Heart right ventricle (tissue), 16 donors: ENCODE data around the gene GSTM3. TPM values are rescaled to one million over a fixed set of nuclear protein-coding genes. Genes with fewer than 3 reads are reported as not detected.
A peak's percentile ranks its signal among the peaks of the same experiment; 100 is the strongest.

ENCODE experiments used
- ATAC-seq, 8 donors: fragments of 200-7000 bp; cut with Tn5 transposase; one replicate each; pipeline ENCODE4 v1.9.1; 2020; ENCODE audit warnings: mild to moderate bottlenecking in 8 of 8, moderate library complexity in 8 of 8, moderate number of reproducible peaks in 1 of 8
- DNase-seq, 2 donors: peaks; one replicate each; pipeline ENCODE4 v3.0.0-alpha.2; 2020
- H3K27ac ChIP-seq, 10 donors: fragments of 200-600 bp; sonication (generic) in 2 of 10; one replicate each; pipeline versions ENCODE4 v1.5.0 to v1.8.0; 2020 to 2022; ENCODE audit warnings: mild to moderate bottlenecking in 3 of 10
- H3K27me3 ChIP-seq, 7 donors: fragments of 200-600 bp; one replicate each; pipeline ENCODE4 v1.8.0; 2021 to 2022; ENCODE audit warnings: mild to moderate bottlenecking in 2 of 7
- H3K36me3 ChIP-seq, 9 donors: fragments of 200-600 bp; sonication (generic) in 1 of 9; one replicate each; pipeline versions ENCODE4 v1.5.0 to v1.8.0; 2020 to 2022; ENCODE audit warnings: mild to moderate bottlenecking in 2 of 9
- H3K4me1 ChIP-seq, 9 donors: fragments of 200-600 bp; sonication (generic) in 1 of 9; one replicate each; pipeline versions ENCODE4 v1.5.0 to v1.8.0; 2020 to 2022; ENCODE audit warnings: mild to moderate bottlenecking in 4 of 9
- H3K4me3 ChIP-seq, 10 donors: fragments of 200-600 bp; sonication (generic) in 2 of 10; one replicate each; pipeline versions ENCODE4 v1.5.0 to v1.8.0; 2020 to 2022; ENCODE audit warnings: mild to moderate bottlenecking in 7 of 10, moderate library complexity in 2 of 10
- H3K9me3 ChIP-seq, 11 donors: fragments of 200-600 bp in 10 of 11; sonication (generic) in 2 of 11; one replicate each; pipeline versions ENCODE4 v1.5.0 to v1.8.0; 2013 to 2022; ENCODE audit warnings: mild to moderate bottlenecking in 2 of 11, control low read depth in 1 of 11, moderate library complexity in 1 of 11
- WGBS, 2 donors: extraction: QIAGEN DNeasy Blood & Tissue Kit; methylation state at CpG; one replicate each; pipeline ENCODE4 v1.1.7; 2013; ENCODE audit warnings: inconsistent platforms in 1 of 2; 5-methylcytosine and 5-hydroxymethylcytosine counted together
- intact Hi-C, 10 donors: fragments of 100-400 bp; cut with DNase I; formaldehyde crosslinking; loops; one replicate each; pipeline versions ENCODE4 v1.11.1 to v1.14.2; 2022
- polyA plus RNA-seq, 2 donors: library from polyadenylated mRNA; stranded (reverse); fragments of 200-250 nt; gene quantifications; one replicate each; pipeline ENCODE4 v1.2.3, GENCODE V29; 2013
- total RNA-seq, 10 donors: library from RNA; stranded (reverse); fragmentation: NEBNext Ultra II Directional in 3 of 10; extraction: Animal tissue kit (Norgen Biotek cat#: 25700) in 3 of 10; gene quantifications; one replicate each; pipeline versions ENCODE4 v1.2.1 to v1.2.4, GENCODE V29; 2021 to 2023
- TF ChIP-seq, protein P1 (sequence below), 9 donors: fragments of 200-600 bp; sonication (generic) in 2 of 9; IDR thresholded peaks; one replicate each; pipeline versions ENCODE4 v1.5.0 to v1.8.0; 2021 to 2022; ENCODE audit warnings: antibody characterized with exemption in 9 of 9, mild to moderate bottlenecking in 5 of 9, moderate library complexity in 1 of 9
- donor health status: Arrhythmogenic right ventricular cardiomyopathy.
- donor health status: ischemic (EF 13 %, LVEDD 7.1; RV severe dilation, severe dysfunction).
- donor health status: healthy with polysubstance abuse.
- donor health status: DM: no; HTN: yes; CAD: no.
- donor health status: DM: no; HTN: no; CAD: no.
- donor health status: ischemic (EF 25% LVEDD 6.9; RV normal size, moderate dysfunction).
- donor health status: ischemic (EF 25% LVEDD 5.7; RV mildly dilated, moderate dysfunction).
- donor health status: healthy.
- donor health status: DM: yes; HTN: yes; CAD: no.
- donor health status: Ischemic cardiomyopathy.
- donor health status: ischemic (EF 35%, LVEDD 5.7; RV mildly dilated, moderate dysfunction).
- donor health status: nonischemic (EF 11% LVEDD 7.7; RV severe dilation, severe dysfunction).
- donor health status: DM: yes; HTN: yes; CAD: no.
- donor health status: PGD.
- donor health status: ischemic (EF 29% LVEDD 5.4; RV normal size, mild dysfunction).
- donor health status: nonischemic (EF 23%, LVEDD 6.1; RV moderate dilation, normal function).

The GSTM3 gene
- total and polyA plus RNA-seq, 12 donors = 49.0 to 289 (median 99.3) TPM

DNA sequence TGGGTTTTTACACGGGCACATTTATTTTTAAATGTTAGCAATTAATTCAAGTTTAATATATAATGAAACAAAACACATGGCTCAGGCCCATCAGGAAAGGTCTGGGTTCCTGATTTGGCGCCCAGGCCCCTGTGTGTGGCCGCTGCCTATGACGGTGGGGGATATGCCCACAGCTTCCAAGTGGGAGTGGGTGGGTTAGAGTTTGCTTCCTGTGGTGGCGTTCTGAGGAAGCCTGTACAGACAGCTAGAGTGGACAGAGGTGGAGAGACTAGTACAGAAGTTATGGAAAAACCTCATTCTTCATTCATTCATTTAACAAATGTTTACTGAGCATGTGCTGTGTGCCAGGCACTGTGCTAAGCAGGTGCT is 45.3 kb upstream of the GSTM3 start:
- DNase-seq (peak in 1 of 2 donors; percentile 1), ATAC-seq (no peak)
- Histone ChIP-seq H3K9me3 (peaks cover 0 to 2% (median 0%) of the 10 kb centered on the region in 11 donors), H3K4me1 (peaks cover 2 to 54% (median 30%) of the 10 kb centered on the region in 9 donors), H3K27me3 (no peaks in the 10 kb centered on the region), H3K36me3 (no peaks in the 10 kb centered on the region), H3K27ac (no peak overlapping the region), H3K4me3 (no peak overlapping the region)
- TF ChIP-seq, protein P1, sequence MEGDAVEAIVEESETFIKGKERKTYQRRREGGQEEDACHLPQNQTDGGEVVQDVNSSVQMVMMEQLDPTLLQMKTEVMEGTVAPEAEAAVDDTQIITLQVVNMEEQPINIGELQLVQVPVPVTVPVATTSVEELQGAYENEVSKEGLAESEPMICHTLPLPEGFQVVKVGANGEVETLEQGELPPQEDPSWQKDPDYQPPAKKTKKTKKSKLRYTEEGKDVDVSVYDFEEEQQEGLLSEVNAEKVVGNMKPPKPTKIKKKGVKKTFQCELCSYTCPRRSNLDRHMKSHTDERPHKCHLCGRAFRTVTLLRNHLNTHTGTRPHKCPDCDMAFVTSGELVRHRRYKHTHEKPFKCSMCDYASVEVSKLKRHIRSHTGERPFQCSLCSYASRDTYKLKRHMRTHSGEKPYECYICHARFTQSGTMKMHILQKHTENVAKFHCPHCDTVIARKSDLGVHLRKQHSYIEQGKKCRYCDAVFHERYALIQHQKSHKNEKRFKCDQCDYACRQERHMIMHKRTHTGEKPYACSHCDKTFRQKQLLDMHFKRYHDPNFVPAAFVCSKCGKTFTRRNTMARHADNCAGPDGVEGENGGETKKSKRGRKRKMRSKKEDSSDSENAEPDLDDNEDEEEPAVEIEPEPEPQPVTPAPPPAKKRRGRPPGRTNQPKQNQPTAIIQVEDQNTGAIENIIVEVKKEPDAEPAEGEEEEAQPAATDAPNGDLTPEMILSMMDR (IDR thresholded peaks at IDR 0.05) = no peak
- WGBS, 2 donors = 64 to 66% methylated on average over 5 of the region's 5 CpGs
- intact Hi-C loops = loop anchor here in 1 of 10 donors (5.0 kb wide), 1 partner anchor 126 kb away; the partner anchor contains the start of gene CSF1

DNA sequence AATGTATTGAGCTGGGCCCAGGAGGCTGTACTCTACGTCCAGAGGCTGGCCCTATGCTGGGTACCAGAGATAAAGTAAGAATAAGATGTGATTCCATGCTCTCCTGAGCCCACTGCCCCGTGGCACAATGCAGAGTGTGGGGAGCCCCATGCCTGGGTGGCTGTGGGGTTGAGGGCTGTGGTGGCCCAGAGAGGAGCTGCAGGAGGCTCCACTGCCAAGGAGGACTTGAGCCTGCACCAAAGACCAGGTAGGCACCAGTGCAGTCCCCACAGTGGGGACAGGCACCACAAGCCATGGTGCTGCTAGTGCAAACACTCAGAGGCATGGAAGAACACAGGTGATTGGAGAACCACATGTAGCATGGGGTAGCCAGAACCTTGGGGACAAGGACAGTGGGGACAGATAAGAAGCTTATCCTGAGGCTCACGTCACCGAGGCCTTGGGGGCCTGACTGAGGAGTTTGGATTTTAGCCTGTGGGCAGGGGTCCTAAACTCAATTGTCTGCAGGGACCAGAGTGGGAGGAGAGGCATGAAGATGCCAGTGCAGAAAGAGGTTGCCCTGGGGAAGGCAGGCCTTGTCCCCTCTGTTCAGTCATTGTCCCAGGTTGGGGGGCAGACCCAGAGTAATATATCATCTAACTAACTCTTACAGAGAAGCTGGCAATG is 44.7 kb upstream of the GSTM3 start:
- H3K4me1 ChIP-seq = peaks cover 0 to 49% (median 24%) of the 10 kb centered on the region in 9 donors
- WGBS, 2 donors = 68 to 79% methylated on average over 4 of the region's 4 CpGs
- intact Hi-C loops = loop anchor here in 1 of 10 donors (5.0 kb wide), 1 partner anchor 127 kb away; the partner anchor contains the start of gene CSF1
- no peak overlapping the region for H3K27ac ChIP-seq
- H3K9me3 ChIP-seq = peaks cover 0 to 7% (median 0%) of the 10 kb centered on the region in 11 donors
- no peaks in the 10 kb centered on the region for H3K36me3 ChIP-seq
- TF ChIP-seq, protein P1 (IDR thresholded peaks at IDR 0.05) = no peak
- no peaks in the 10 kb centered on the region for H3K27me3 ChIP-seq
- ATAC-seq = no peak
- DNase-seq = peak in 1 of 2 donors; percentile 1
- no peak overlapping the region for H3K4me3 ChIP-seq

DNA sequence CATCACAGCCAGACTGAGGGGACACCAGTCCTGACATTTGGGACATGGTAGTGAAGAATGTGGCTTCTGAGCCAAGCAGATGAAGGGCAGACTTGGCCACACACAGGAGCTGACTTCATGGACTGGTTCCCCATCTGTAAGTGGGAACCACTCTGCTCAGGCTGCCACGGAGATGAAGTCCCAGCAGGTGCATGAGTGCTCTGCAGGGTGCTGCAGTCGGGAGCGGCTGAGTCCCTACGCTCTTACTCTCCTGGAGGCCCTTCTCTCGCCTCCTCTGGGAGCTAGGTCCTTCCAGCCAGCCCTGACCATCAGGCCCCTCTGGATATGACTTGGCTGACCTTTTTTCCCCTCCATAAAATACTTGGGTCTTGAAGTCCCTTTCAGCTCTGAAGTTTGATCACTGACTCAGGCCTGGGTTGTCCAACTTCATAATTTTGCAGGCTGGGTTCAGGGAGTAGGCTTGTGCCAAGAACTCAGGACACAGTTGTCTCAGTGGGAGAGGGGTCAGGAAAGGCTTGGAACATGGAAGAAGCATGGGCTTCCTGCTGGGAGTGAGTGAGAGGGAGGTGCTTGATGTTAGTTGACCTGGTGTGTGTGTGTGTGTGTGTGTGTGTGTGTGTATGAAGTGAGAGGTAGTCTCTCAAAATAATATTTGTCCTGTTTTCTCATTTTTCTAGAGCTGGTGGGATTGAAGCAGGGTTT is 43.9 kb upstream of the GSTM3 start:
- Histone ChIP-seq H3K27ac (no peak overlapping the region), H3K27me3 (no peaks in the 10 kb centered on the region), H3K4me1 (peaks cover 0 to 45% (median 18%) of the 10 kb centered on the region in 9 donors), H3K9me3 (peaks cover 0 to 8% (median 0%) of the 10 kb centered on the region in 11 donors), H3K36me3 (no peaks in the 10 kb centered on the region), H3K4me3 (no peak overlapping the region)
- intact Hi-C loops = loop anchor here in 1 of 10 donors (5.0 kb wide), 1 partner anchor 128 kb away; the partner anchor contains the start of gene CSF1
- 86 to 93% methylated on average over 5 of the region's 5 CpGs for WGBS, 2 donors
- DNase-seq (peak in 1 of 2 donors; percentile 7), ATAC-seq (peak in 1 of 8 donors; percentile 7)
- TF ChIP-seq, protein P1 (IDR thresholded peaks at IDR 0.05) = no peak

DNA sequence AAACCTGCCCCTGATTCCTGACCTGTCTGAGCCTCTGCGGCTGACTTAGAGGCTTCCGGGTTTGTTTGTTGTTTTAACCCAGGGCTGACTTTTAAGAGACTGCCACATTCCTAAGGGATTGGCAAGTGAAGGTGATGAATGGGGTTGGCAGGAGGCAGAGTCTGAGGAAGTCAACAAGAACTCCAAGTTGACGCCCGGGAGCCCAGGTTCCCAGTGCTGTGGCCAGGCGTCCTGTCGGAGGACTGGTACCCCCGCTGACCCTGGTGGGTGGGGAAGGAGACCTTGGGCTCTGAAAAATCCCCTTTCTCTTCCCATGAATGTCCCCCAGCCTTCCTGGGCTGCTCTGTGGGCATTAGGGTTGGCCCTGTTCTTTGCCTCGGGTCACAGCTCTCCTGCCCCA is 42.6 kb upstream of the GSTM3 start:
- TF ChIP-seq, protein P1 (IDR thresholded peaks at IDR 0.05) = no peak
- H3K36me3 ChIP-seq = no peaks in the 10 kb centered on the region
- intact Hi-C loops = no loop called here
- H3K27me3 ChIP-seq = no peaks in the 10 kb centered on the region
- H3K4me3 ChIP-seq = no peak overlapping the region
- ATAC-seq (peak in 4 of 8 donors; percentile 10 to 25 (median 16)), DNase-seq (peak in 1 of 2 donors; percentile 7)
- peaks cover 0 to 8% (median 0%) of the 10 kb centered on the region in 11 donors for H3K9me3 ChIP-seq
- WGBS, 2 donors = 68 to 71% methylated on average over 8 of the region's 8 CpGs
- peaks cover 0 to 45% (median 16%) of the 10 kb centered on the region in 9 donors for H3K4me1 ChIP-seq
- H3K27ac ChIP-seq = no peak overlapping the region
